HG02870 (cell line): ENCODE results near the gene TRAF1.
"Not testable (repeated sequence)": the region's sequence is repeated elsewhere in the genome, so short reads cannot be mapped to it uniquely, and the experiment has no call there.

Experiments used
- ATAC-seq: cut with Tn5 transposase; IDR thresholded peaks from one replicate; pipeline ENCODE4 v1.9.1; 2021; ENCODE audit warnings: mild to moderate bottlenecking, moderate library complexity; ENCODE audit not compliant: unreplicated experiment

The TRAF1 gene, protein sequence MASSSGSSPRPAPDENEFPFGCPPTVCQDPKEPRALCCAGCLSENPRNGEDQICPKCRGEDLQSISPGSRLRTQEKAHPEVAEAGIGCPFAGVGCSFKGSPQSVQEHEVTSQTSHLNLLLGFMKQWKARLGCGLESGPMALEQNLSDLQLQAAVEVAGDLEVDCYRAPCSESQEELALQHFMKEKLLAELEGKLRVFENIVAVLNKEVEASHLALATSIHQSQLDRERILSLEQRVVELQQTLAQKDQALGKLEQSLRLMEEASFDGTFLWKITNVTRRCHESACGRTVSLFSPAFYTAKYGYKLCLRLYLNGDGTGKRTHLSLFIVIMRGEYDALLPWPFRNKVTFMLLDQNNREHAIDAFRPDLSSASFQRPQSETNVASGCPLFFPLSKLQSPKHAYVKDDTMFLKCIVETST

DNA sequence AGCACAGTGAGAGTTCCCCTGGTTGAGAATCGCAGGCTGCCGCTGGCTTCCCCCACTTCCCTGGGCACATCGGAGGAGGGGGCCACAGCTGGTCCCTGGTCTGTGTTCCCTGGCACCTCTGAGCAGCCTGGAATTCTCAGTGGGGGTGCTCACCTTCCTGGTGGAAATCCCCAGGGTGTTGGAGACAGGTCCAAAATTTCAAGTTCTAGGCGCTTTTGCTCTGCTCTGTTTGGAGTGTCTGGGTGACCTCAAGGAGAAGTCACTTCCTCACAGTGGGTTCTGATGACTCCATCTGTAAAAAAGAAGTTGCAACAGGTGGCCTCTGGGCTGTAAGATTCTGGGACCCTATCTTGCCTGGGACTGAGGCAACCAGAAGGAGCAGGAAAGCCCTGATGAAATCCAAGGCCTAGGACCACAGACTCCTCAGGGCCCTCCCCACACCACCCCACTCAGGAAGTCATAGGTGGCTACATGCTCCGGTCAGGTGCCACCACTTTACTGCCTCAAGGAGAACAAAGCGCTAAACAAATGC, at the start of gene TRAF1:
Gene TRAF1 (minus strand): TSS at position 400 of the 532 bp plus-strand sequence. CDS start 721 bp downstream, outside the sequence.
- ATAC-seq = peak; percentile 15

DNA sequence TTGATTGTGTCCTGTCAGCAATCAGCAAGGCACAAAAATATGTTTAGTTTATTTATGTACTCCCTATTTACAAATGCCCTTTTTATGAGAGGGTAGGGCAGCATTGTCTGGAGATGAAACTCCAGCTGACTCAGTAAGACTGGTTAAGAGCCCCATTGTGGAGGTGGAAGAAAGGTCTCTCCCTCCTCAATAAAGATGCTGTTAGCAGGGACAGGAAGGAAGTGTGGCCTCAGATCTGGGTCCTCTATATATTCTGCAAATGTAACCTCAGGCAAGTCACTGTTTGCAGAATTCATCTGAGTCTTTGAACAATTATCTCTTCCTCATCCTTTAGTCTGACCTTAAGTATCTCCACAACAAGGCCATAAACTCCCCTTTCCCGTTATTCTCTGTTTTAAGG, 48.3 kb upstream of the TRAF1 start:
- ATAC-seq = no peak

DNA sequence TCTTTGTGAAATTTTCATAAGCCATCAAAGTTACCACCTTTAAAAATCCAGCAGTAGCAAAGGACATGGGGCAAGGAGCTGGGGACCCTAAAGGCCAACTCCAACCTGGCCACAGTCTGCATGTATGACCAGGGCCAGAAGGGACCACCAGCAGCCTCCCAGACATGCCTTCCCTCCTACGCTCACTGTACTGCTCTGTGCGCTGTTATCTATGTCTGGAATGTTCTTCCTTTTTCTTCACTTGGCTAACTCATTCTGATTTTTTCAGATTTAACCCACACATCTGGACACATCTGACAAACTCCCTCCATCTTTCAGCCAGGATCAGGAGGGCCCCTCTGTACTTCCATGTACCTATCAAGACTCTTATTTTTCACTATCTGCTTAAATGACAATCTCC, 47.6 kb upstream of the TRAF1 start:
- ATAC-seq = no peak

DNA sequence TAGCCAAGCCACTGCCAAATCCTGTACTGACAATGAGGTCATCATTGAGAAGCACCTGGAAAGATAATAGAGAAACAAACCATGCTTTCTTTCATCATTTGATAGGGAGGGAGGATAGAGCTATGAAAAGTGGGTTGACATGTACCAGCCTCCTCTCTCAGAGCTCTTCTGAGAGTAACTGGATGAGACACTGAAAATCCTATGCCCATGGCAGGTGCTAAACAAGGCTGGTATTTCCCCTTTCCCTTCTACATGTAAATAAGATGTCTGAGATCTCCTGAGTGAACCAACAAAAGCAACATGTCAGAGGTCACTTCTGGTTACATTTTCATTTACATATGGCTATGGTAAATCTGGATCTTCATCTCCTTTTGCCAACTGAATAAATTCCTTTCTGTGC, 45.3 kb upstream of the TRAF1 start:
- ATAC-seq = no peak

DNA sequence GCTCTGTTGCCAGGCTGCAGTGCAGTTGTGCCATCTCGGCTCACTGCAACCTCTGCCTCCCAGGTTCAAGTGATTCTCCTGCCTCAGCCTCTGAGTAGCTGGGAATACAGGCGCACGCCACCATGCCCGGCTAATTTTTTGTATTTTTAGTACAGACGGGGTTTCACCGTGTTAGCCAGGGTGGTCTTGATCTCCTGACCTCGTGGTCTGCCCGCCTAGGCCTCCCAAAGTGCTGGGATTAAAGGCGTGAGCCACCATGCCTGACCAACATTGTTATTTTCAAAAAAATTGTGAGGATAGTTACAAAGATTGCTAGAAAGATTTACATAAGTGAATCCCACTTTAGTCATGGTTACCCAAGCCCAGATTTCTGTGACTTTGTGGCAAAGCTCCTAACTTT, 44.9 kb upstream of the TRAF1 start:
- ATAC-seq = not testable (repeated sequence)

DNA sequence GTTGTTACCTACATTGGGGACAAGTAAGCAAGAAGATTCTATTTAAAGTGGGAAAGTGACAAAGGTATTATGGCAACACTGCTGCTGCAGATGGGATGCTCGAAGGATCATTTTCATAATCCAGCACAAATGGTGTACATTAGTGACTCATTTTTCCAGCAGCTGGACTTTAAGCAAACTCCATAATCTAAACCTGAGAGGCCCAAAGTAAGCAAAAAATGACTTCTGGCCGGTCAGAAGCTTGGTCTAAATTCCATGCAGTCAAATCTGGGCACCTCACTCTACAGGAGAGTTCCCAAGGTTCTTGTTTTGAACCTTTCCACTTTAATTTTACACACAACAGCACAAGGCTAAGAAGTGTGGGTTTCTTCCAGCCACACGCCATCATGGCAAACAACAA, 43.6 kb upstream of the TRAF1 start:
- ATAC-seq = no peak

DNA sequence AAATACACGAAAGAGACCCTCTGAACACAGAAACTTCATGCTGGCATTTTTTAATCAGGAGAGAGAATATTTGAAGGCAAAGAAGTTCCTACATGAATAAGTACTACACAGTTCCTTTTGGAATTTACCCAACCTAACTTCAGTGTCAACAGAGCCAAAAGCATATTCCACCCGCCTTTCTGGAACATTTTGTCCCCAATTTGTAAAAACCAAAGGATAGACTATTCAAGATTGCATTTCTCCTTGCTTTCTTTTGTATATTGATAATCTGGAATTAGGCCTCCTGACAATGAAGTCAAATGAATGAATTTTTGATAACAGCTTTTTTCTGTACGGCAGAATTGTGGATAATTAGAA, 39.4 kb upstream of the TRAF1 start:
- ATAC-seq = no peak

DNA sequence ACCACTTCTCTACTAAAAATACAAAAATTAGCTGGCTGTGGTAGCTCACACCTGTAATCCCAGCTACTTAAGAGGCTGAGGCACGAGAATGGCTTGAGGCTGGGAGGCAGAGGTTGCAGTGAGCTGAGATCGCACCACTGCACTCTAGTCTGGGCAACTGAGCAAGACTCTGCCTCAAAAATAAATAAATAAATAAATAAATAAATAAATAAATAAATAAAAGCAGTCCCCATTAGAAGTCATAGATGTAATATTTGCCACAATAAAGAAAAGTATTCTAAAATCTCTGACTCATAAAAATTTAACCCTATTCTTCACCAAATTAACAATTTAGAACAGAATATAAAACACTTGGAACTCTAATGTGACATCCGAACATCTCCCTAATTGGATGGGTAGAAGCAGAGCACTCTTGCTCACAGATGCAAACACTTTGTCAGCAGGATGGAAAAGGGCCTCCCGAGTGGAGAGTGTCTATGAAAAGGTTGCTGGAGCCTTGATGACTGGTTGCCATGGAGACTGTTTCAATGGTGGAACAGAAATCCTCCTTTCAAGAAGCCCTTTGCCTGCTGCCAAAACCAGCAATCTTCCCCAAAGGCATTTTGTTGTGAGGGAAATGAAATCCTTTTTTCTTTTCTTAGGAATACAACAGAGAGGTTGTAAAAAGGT, 38.9 kb upstream of the TRAF1 start:
- no peak for ATAC-seq

DNA sequence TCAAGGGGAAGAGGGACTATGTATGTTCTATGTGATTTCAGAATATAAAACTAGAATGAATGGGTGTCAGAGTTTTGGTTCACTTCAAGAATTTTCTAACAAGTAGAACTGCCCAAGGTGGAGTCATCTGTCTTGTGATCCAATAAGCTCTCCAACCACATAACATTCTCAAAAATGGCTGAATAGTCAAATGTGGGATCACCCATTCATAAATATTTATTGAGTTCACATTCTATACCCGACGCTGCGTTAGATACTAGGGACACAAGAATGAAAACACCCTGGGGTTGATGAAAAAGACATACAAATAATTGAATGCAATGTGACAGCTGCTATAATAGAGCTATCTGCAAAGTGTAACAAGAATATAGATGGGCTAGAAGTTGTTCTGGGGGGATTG, 35.3 kb upstream of the TRAF1 start:
- no peak for ATAC-seq

DNA sequence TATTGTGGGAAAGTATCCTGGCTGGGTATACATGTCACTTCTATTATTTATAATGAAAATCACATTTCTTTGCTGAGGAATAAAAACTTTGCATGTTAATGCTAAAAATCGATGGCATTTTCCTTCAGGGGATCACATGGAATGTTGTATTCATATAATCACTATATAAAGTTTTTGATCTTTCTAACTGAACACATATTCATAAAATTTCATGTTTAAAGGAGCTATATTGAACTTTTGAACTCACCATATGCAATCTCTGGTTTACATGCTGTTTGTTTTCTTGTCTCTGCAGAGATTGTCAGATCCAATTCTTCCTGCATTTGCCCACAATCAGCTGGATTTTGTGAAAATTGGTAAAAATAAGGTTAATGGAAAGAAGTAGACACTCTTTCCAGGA, 33.4 kb upstream of the TRAF1 start:
- ATAC-seq = no peak

DNA sequence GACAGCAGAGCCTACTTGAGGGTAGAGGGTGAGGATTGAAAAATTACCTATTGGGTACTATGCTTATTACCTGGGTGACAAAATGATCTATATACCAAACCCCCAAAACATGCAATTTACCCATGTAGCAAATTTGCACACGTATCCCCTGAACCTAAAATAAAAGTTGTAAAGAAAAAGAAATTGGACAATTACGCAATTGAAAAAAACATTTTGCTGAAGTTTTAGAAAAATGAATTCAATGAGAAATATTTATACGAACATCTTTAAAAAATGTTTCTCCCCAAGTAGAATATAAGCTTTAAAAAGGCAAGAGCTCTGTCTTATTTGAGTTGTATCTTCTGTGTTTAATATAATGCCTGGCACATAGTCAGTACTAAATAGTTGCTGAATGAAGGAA, 30.3 kb upstream of the TRAF1 start:
- ATAC-seq = no peak

DNA sequence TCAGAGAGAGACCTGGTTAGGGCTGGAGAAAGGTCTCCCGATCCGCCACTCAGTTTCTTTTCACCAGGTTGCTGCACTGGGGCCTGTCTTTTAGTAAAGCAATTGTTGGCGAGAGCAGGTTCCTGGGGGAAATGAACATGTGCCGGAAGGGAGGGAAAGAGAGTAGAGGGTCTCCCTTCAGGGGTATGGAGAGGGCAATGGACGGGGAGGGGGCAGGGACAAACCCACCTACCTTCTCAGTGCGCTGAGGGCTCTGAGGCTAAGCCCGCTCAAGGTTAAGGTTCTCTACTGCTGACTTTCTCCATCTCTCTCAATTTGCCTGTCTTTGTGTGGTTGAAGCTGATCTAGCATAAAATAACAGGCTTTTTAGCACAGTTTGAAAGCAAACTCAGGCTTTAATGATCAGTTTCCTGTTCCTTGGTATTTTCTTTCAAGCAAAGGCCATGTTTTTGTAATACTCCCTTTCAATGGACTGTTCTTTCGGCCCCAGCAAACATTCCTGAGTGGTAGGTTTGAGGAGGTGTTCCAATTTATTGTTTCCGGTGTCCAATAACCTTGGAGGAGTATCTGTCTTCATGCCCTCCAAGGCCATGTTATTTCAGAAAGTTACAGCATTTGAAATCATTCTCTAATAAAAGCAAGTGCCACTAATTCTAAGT, 25.5 kb upstream of the TRAF1 start:
- ATAC-seq = no peak

DNA sequence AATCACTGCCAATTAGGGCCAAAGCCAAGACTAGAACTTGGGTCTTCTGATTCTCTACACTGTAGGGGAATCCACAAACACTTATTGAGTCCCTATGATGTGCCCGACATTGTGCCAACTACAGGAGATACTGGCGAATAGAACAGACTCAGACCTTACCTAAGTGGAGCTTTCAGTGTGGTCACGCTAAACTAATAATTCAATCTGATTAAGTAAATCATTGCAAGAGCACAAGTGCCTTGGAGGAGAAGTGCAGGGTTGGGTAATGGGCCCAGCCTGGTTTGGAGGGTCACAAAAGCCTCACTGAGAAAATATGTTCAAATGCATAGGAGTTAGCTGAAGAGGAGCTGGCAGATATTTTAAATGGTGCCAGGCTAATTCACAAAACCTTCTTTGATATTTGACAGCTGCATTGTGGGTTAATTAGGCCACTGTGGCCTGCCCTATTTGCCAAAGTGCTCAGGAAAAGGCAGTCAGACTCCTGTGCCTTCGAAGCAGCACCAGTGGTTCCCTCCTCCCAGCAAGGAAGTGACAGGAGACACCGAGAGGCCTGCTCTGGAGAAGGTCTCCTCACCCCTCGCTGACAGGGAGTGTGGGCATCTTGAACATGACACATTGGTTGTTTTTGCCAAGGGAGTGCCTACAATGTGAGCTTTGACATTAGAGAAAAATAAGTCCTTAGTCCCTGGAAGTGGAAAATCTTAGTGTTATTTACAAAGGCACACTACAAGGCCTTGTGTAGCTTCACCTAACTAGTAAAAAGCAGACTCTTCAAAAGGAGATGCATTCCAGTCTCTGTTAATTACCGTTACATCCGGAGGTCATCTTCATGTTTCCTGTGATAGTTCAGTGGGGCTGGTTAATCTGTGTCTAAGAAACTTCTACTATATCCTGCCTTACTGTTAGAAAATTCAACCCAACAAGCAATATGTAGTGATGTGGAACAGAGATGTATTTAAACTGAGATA, 24.1 kb upstream of the TRAF1 start:
- no peak for ATAC-seq

DNA sequence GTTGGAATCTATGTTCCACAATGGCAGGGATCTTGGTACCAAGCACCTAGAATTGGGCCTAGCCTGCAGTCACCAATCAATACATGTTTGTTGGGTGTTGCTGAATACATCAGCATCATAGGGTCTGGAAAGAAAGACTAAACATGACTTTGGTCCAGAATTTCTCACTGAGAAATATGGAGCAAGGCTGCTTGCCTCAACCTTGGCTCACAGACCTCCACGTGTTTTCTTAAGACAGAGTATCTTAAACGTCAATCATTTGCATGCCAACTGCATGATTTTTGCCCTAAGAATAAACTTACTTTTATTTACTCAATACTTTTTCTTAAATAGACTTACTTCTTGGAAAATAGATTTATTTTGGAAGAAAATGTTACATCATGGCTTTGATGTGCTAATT, 22.7 kb upstream of the TRAF1 start:
- no peak for ATAC-seq

DNA sequence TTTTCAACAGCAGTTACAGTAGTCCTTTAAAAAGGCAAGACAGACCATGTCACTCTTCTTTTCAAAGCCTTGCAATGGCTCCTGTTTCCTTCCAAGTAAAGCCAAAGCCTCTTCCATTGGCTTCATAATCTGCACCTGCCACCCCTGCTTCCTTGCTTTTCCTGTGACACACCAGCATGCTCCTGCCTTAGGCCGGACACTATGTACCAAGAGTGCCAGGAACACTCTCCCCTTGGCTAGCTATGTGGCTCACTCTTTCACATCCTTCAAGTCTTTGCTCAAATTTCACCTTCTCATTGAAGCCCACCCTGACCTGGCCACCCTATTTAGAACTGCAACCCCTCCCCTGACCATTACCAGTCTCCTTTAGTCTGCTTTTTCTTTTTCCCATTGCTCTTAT, 22.2 kb upstream of the TRAF1 start:
- no peak for ATAC-seq

DNA sequence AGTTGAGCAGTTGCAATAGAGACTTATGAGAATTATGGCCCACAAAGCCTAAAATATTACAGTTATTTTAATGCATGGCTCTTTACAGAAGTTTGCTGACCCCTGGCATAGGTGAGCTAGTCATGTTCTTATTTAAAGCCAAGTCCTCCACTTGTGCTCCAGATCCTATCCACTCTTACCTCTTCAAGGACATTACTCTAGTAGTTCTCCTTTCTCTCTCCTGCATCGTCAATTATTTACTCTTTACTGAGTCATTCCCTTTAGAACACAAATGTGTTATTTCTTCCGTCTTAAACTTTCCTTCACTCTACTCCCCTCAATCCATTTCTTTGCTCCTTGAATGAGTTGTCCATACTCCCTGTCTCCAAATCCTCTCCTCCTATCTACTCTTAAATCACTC, 20.6 kb upstream of the TRAF1 start:
- no peak for ATAC-seq

DNA sequence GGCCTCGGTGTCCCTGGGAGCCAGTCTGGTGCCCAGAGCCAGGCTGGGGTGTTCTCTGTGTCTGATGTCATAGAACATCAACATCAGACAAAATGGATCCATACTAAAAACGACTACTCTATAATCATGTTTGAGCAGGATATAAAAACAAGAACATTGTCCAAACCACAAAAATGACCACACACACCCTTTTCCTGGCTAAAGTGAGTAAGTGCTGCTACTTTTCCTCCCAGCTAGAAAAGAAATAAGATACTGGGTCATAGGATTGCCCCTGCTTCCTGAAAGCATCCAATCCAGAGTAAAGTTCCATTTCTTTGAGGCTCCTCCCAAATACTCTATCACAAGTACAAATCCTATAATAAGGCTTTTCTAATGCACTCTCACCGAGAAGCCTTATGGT, 19.7 kb upstream of the TRAF1 start:
- ATAC-seq = no peak

DNA sequence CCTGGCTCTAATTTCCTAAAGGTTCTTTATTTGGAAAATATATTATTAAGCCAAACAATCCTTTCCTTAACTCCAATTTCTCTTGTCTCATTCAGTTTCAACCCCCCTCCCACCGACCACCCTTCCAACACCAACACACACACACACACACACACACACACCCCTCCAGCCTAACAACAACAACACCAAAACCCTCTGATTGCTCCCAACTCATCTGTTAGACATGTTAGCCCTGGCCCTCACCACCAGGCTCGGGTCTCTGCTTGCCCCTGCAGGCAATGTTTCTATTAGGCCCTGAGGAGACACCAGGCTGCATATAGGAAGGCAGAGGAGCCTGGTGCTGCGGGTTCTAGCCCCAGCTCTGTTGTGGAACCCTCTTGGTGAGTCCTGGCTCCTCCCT, 18.4 kb upstream of the TRAF1 start:
- no peak for ATAC-seq

DNA sequence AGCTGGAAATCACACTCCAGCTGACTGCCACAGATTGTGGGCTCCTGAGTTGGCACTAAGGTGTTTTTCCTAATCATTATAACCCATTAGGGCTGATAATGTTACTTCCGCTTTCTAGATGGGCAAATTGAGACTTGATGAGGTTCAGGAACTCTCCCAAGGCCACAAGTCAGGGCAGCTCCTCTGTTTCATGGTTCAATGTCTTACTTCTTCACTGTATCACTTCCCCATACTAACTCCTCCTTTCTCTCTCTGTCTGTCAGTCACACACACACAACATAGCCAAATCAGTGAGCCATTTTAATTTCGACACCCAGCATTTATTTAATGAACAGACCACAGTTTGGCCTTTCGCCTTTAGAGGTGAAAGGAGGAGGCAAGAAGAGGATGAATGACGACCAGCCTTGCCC, 17.8 kb upstream of the TRAF1 start:
- peak; percentile 97 for ATAC-seq

DNA sequence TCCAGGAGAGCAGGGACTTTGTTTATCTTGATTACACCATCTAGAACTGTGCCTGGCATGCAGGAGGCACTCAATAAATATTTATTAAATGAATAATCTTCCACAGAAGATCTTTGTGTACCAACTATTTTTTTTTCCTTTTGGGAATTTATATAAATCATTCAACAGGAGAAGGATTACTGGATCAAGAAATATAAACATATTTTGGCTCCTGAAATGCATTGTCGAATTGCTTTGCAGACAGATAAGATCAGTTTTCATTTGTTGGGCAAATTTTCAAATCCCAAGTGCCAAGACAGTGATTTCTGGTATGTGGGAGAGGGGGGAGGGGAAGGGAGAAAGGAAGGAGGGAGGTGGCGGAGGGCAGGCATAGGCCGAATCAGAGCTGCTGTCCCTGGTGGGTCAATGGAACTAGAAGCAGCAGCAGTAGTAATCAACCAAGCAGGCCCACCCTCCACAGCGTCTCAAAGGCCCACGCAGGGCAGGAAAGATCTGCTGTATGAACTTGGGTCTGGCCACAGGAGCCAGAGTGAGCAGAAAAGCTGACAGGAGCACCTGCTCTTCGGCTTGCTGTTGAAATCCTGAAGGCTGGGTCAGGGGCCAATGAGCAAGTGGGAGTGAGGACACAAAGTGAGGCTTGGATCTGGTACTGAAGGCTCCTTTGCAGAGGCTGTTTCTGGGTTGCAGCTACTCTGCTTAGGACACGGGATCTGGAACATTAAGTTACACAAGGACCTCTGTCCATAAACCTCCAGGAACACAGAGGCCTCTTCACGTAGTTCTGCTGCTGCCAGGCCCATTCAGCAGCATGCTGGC, 15.8 kb upstream of the TRAF1 start:
- ATAC-seq = no peak
